ENCODE results near the gene PXN. TPM values are rescaled to one million over a fixed set of nuclear protein-coding genes. Genes with fewer than 3 reads are reported as not detected.
A peak's percentile ranks its signal among the peaks of the same experiment; 100 is the strongest.

PXN gene
- total RNA-seq, 2 experiments from 2014 or later = 74.0 to 75.0 TPM

DNA sequence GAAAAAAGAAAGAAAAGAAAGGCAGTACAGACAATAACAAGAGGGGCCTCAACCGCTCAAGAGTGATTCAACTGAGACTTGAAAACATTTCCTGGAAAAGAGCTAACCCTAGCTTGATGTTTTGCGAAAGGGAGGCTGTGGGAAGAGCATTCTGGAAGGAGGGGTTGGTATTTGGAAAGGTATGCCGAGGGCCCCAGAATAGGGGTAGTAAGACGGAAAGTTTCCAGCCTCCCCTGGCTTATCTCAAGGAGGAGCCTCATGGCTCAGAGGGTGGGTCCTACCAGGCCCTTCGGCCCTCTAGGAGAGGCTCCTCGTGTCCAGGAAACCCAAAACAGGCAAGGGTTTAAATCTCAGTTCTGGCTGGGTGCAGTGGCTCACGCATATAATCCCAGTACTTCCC, 17.8 kb upstream of the PXN start:
- H3K27ac Mint-ChIP-seq = no peak overlapping the region
- POLR2A ChIA-PET = interaction anchor here (1.5 kb wide), 1 partner anchor 10 kb away, joined by 5 read pairs; the partner anchor contains the start of gene RNU4-1

DNA sequence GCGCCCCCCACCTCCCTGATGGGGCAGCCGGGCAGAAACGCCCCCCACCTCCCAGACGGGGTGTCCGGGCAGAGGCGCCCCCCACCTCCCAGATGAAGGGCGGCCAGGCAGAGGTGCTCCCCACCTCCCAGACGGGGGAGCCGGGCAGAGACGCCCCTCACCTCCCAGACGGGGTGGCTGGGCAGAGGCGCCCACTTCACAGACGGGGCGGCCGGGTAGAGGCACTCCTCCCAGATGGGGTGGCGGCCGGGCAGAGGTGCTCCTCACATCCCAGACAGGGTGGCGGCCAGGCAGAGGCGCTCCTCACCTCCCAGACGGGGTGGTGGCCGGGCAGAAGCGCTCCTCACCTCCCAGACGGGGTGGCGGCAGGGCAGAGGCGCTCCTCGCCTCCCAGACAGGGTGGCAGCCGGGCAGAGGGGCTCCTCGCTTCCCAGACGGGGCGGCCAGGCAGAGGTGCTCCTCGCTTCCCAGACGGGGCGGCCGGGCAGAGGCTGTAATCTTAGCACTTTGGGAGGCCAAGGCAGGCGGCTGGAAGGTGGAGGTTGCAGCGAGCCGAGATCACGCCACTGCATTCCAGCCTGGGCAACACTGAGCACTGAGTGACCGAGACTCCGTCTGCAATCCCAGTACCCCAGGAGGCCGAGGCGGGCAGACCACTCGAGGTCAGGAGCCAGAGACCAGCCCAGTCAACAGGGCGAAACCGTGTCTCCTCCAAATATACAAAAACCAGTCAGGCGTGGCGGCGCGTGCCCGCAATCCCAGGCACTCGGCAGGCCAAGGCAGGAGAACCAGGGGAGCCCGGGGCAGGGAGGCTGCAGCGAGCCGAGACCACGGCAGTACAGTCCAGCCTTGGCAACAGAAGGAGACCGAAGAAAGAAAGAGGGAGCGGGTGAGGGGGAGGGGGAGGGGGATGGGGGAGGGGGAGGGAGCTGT, 12.9 kb upstream of the PXN start:
- Mint-ChIP-seq H3K36me3 (no peaks in the 10 kb centered on the region), H3K27me3 (no peaks in the 10 kb centered on the region), H3K4me1 (ENCODE audit: low read depth) (peaks cover 4% of the 10 kb centered on the region), H3K27ac (no peak overlapping the region), H3K4me3 (no peak overlapping the region), H3K9me3 (no peaks in the 10 kb centered on the region)
- ChIA-PET CTCF (no interaction called here), POLR2A (no interaction called here)
- intact Hi-C loops (cut with micrococcal nuclease) = no loop called here
- DNase-seq = no peak

More for the DNA sequence above, 17.8 kb upstream of the PXN start:
- CTCF ChIA-PET = interaction anchor here (0.7 to 14.0 kb wide), 3 partner anchors 18 to 82 kb away, joined by 3 to 150 read pairs (median 3); partner anchors contain the start of genes PXN and RPLP0
- H3K9me3 Mint-ChIP-seq = no peaks in the 10 kb centered on the region
- DNase-seq = no peak
- intact Hi-C loops (cut with micrococcal nuclease) = no loop called here
- H3K4me3 Mint-ChIP-seq = no peak overlapping the region
- H3K36me3 Mint-ChIP-seq = no peaks in the 10 kb centered on the region
- H3K4me1 Mint-ChIP-seq (ENCODE audit: low read depth) = peaks cover 4% of the 10 kb centered on the region
- H3K27me3 Mint-ChIP-seq = no peaks in the 10 kb centered on the region

- no peaks in the 10 kb centered on the region for H3K27me3 Mint-ChIP-seq
- intact Hi-C loops (cut with micrococcal nuclease) = no loop called here
- no peak overlapping the region for H3K27ac Mint-ChIP-seq
- no peaks in the 10 kb centered on the region for H3K4me1 Mint-ChIP-seq (ENCODE audit: low read depth)
- no peaks in the 10 kb centered on the region for H3K36me3 Mint-ChIP-seq
- H3K4me3 Mint-ChIP-seq = no peak overlapping the region
- CTCF ChIA-PET = no interaction called here
- no peaks in the 10 kb centered on the region for H3K9me3 Mint-ChIP-seq
- POLR2A ChIA-PET = no interaction called here
- no peak for DNase-seq
Observed at GRCh38 chr12:120276734-120277133, 11.2 kb upstream of the PXN start.

GRCh38 chr12:120267736-120268135, 2.2 kb upstream of the PXN start:
- H3K36me3 Mint-ChIP-seq = no peaks in the 10 kb centered on the region
- CTCF ChIA-PET = interaction anchor here (0.7 to 11.4 kb wide), 5 partner anchors 11 to 65 kb away, joined by 3 to 614 read pairs (median 25); no protein-coding TSS in a partner anchor

GRCh38 chr12:120266180-120266870, 795 bp upstream of the PXN start:
- H3K4me3 Mint-ChIP-seq = peak overlapping the region; percentile 73
- ChIA-PET CTCF (interaction anchor here (1.0 to 11.4 kb wide), 14 partner anchors 9 to 65 kb away, joined by 3 to 614 read pairs (median 14); partner anchors contain the start of genes RNU4-1, RNU4-2, RPLP0 and SIRT4), POLR2A (interaction anchor here (0.5 to 4.0 kb wide), 9 partner anchors 13 to 66 kb away, joined by 5 to 52 read pairs (median 7); partner anchors contain the start of genes RNU4-1, RNU4-2, RPLP0 and SIRT4)
- H3K4me1 Mint-ChIP-seq (ENCODE audit: low read depth) = peaks cover 33% of the 10 kb centered on the region
- intact Hi-C loops (cut with micrococcal nuclease) = loop anchor here (1.0 kb wide), 1 partner anchor 65 kb away; the partner anchor contains the start of gene RPLP0
- H3K9me3 Mint-ChIP-seq = no peaks in the 10 kb centered on the region
- no peaks in the 10 kb centered on the region for H3K27me3 Mint-ChIP-seq
- H3K36me3 Mint-ChIP-seq = no peaks in the 10 kb centered on the region
- no peak for DNase-seq
- no peak overlapping the region for H3K27ac Mint-ChIP-seq

More at GRCh38 chr12:120267736-120268135, 2.2 kb upstream of the PXN start:
- POLR2A ChIA-PET = interaction anchor here (1.0 to 3.9 kb wide), 2 partner anchors 24 to 38 kb away, joined by 3 to 52 read pairs; partner anchors contain the start of genes RNU4-1 and RNU4-2
- DNase-seq = no peak
- no peaks in the 10 kb centered on the region for H3K9me3 Mint-ChIP-seq
- H3K4me3 Mint-ChIP-seq = no peak overlapping the region
- intact Hi-C loops (cut with micrococcal nuclease) = no loop called here
- no peak overlapping the region for H3K27ac Mint-ChIP-seq
- peaks cover 19% of the 10 kb centered on the region for H3K4me1 Mint-ChIP-seq (ENCODE audit: low read depth)
- H3K27me3 Mint-ChIP-seq = no peaks in the 10 kb centered on the region

- Mint-ChIP-seq H3K4me3 (peak overlapping the region; percentile 80), H3K9me3 (no peaks in the 10 kb centered on the region), H3K36me3 (no peaks in the 10 kb centered on the region), H3K4me1 (ENCODE audit: low read depth) (peaks cover 45% of the 10 kb centered on the region), H3K27me3 (no peaks in the 10 kb centered on the region), H3K27ac (peak overlapping the region; percentile 66)
- ChIA-PET CTCF (interaction anchor here (0.5 to 11.4 kb wide), 24 partner anchors 8 to 165 kb away, joined by 3 to 614 read pairs (median 4); partner anchors contain the start of genes RNU4-1, RNU4-2, RPLP0 and SIRT4), POLR2A (interaction anchor here (0.7 to 4.0 kb wide), 12 partner anchors 11 to 275 kb away, joined by 3 to 52 read pairs (median 5); partner anchors contain the start of genes RNU4-1, RNU4-2 and RPLP0)
- intact Hi-C loops (cut with micrococcal nuclease) = loop anchor here (1.0 to 5.0 kb wide), 2 partner anchors 37 to 148 kb away; partner anchors contain the start of gene RAB35
- peak; percentile 27 for DNase-seq
Observed at GRCh38 chr12:120264904-120265472, 542 bp downstream of the PXN start.

DNA sequence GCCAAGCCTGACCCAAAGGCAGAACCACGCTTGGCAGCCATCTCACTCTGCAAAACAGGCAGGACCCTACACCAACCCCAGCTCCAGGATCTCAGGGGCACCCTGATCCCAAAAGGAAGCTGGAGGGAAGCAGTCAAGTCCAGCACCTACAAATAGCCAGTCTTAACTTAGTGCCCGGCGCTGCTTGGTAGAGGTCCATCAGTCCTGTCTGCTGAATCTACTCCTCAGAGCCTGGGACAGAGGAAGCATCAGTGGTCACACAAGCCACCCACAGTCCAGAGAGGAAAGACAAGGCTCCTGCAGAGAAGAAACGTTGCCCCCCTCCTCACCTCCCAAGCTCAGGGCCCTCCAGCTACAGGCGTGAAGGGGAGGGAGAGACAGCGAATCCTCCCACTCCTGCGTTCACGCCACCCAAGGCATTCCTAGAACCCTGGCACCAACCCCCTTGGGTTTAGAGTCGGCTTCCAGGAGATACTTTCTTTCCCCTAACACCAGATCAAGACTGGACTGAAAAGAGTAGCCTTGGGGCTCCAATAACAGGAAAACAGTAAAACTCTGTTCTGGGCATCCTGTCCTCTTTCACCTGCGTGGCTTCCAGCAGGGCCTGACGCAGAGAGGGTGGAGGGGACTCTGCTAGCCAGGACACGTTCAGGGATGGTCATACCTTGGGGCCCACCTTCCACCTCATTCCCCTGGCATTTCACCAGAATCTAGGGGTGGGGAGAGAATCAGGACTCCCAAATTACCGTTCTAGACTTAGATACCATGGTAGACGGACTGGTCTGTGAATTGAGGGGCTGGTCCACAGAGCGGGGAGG, 1.2 kb downstream of the PXN start:
- peak overlapping the region; percentile 66 for H3K27ac Mint-ChIP-seq
- no peaks in the 10 kb centered on the region for H3K27me3 Mint-ChIP-seq
- POLR2A ChIA-PET = interaction anchor here (0.8 to 4.0 kb wide), 11 partner anchors 11 to 64 kb away, joined by 3 to 52 read pairs (median 14); partner anchors contain the start of genes RNU4-1, RNU4-2 and RPLP0
- peaks cover 52% of the 10 kb centered on the region for H3K4me1 Mint-ChIP-seq (ENCODE audit: low read depth)
- CTCF ChIA-PET = interaction anchor here (0.8 to 11.4 kb wide), 10 partner anchors 7 to 144 kb away, joined by 3 to 614 read pairs (median 20); partner anchors contain the start of genes RPLP0 and SIRT4
- H3K36me3 Mint-ChIP-seq = no peaks in the 10 kb centered on the region
- DNase-seq = no peak
- peak overlapping the region; percentile 80 for H3K4me3 Mint-ChIP-seq
- H3K9me3 Mint-ChIP-seq = no peaks in the 10 kb centered on the region
- intact Hi-C loops (cut with micrococcal nuclease) = loop anchor here (5.0 kb wide), 1 partner anchor 147 kb away; the partner anchor contains the start of gene RAB35

- H3K27ac Mint-ChIP-seq = peak overlapping the region; percentile 66
- CTCF ChIA-PET = interaction anchor here (0.8 to 11.4 kb wide), 8 partner anchors 10 to 63 kb away, joined by 3 to 614 read pairs (median 28); partner anchors contain the start of genes RNU4-2, RPLP0 and SIRT4
- POLR2A ChIA-PET = interaction anchor here (1.2 to 4.0 kb wide), 6 partner anchors 14 to 63 kb away, joined by 3 to 45 read pairs (median 16); partner anchors contain the start of genes RNU4-1, RNU4-2 and RPLP0
- no peaks in the 10 kb centered on the region for H3K9me3 Mint-ChIP-seq
- intact Hi-C loops (cut with micrococcal nuclease) = loop anchor here (5.0 kb wide), 1 partner anchor 146 kb away; the partner anchor contains the start of gene RAB35
- no peaks in the 10 kb centered on the region for H3K36me3 Mint-ChIP-seq
- no peak for DNase-seq
- peak overlapping the region; percentile 80 for H3K4me3 Mint-ChIP-seq
- no peaks in the 10 kb centered on the region for H3K27me3 Mint-ChIP-seq
- H3K4me1 Mint-ChIP-seq (ENCODE audit: low read depth) = peaks cover 53% of the 10 kb centered on the region
Observed at GRCh38 chr12:120263748-120264085, 1.8 kb downstream of the PXN start.

- Mint-ChIP-seq H3K27me3 (no peaks in the 10 kb centered on the region), H3K4me1 (ENCODE audit: low read depth) (peaks cover 56% of the 10 kb centered on the region), H3K27ac (peak overlapping the region; percentile 66), H3K36me3 (no peaks in the 10 kb centered on the region), H3K4me3 (peak overlapping the region; percentile 80), H3K9me3 (no peaks in the 10 kb centered on the region)
- ChIA-PET CTCF (interaction anchor here (0.8 to 11.4 kb wide), 9 partner anchors 9 to 62 kb away, joined by 3 to 614 read pairs (median 25); partner anchors contain the start of genes RNU4-2, RPLP0 and SIRT4), POLR2A (interaction anchor here (0.9 to 4.0 kb wide), 10 partner anchors 13 to 66 kb away, joined by 3 to 45 read pairs (median 8); partner anchors contain the start of genes RNU4-1, RNU4-2 and RPLP0)
- no peak for DNase-seq
- intact Hi-C loops (cut with micrococcal nuclease) = loop anchor here (1.0 to 5.0 kb wide), 2 partner anchors 11 to 146 kb away; partner anchors contain the start of gene RAB35
Observed at GRCh38 chr12:120262852-120263747, 2.4 kb downstream of the PXN start.

Data from activated CD4-positive, alpha-beta memory T cell treated with anti-CD3 and anti-CD28 coated beads for 36 hours (primary cell).